SK-N-SH treated with all-trans-retinoic acid at 6 μM for 48 hours (cell line): ENCODE data around the gene P2RY6.

Experiments used
- ATAC-seq: fragments of 200-7000 bp; cut with Tn5 transposase; 3 replicates; pipeline ENCODE4 v1.9.1; 2020; ENCODE audit warnings: mild to moderate bottlenecking, moderate library complexity
- ARNTL ChIP-seq: fragments of 450-650 bp; formaldehyde crosslinking; IDR thresholded peaks from 2 replicates; pipeline ENCODE4 v1.5.0; 2020; ENCODE audit warnings: low read depth, mild to moderate bottlenecking, moderate library complexity, borderline replicate concordance
- BACH2 ChIP-seq: fragments of 250-450 bp; sonication (Bioruptor Pico); IDR thresholded peaks from 2 replicates; pipeline ENCODE4 v1.9.0; 2021; ENCODE audit warnings: mild to moderate bottlenecking, borderline replicate concordance
- CSDC2 ChIP-seq: fragments of 250-450 bp; sonication (Bioruptor Pico); IDR thresholded peaks from 2 replicates; pipeline ENCODE4 v1.5.0; 2020; ENCODE audit warnings: mild to moderate bottlenecking, moderate library complexity
- ESRRG ChIP-seq: fragments of 250-450 bp; sonication (Bioruptor Pico); IDR thresholded peaks from 2 replicates; pipeline ENCODE4 v1.6.1; 2021; ENCODE audit warnings: mild to moderate bottlenecking
- GLIS3 ChIP-seq: fragments of 250-450 bp; sonication (Bioruptor Pico); IDR thresholded peaks from 2 replicates; pipeline ENCODE4 v1.5.0; 2020; ENCODE audit warnings: mild to moderate bottlenecking, moderate library complexity
- PPARA ChIP-seq: fragments of 250-450 bp; sonication (Bioruptor Pico); IDR thresholded peaks from 2 replicates; pipeline ENCODE4 v1.5.0; 2020; ENCODE audit warnings: mild to moderate bottlenecking, borderline replicate concordance
- RARB ChIP-seq: fragments of 250-450 bp; sonication (Bioruptor Pico); IDR thresholded peaks from 2 replicates; pipeline ENCODE4 v1.8.0; 2021; ENCODE audit warnings: mild to moderate bottlenecking, moderate library complexity
- SNAI2 ChIP-seq: fragments of 250-450 bp; sonication (Bioruptor Pico); IDR thresholded peaks from 2 replicates; pipeline ENCODE4 v1.5.0; 2020; ENCODE audit warnings: mild to moderate bottlenecking, moderate library complexity
- TCF4 ChIP-seq: fragments of 250-450 bp; sonication (Bioruptor Pico); IDR thresholded peaks from 2 replicates; pipeline ENCODE4 v1.8.0; 2021; ENCODE audit warnings: mild to moderate bottlenecking, moderate library complexity, borderline replicate concordance
- ZC3H10 ChIP-seq: fragments of 250-450 bp; sonication (Bioruptor Pico); IDR thresholded peaks from 2 replicates; pipeline ENCODE4 v1.5.1; 2021; ENCODE audit warnings: mild to moderate bottlenecking, moderate library complexity
- ZFP30 ChIP-seq: fragments of 450-650 bp; formaldehyde crosslinking; IDR thresholded peaks from 2 replicates; pipeline ENCODE4 v1.5.0; 2022; ENCODE audit warnings: mild to moderate bottlenecking, moderate library complexity
- ZNF565 ChIP-seq: fragments of 450-650 bp; formaldehyde crosslinking; conservative IDR thresholded peaks from 2 replicates; pipeline ENCODE4 v1.5.0; 2020; ENCODE audit warnings: low read depth, mild to moderate bottlenecking, moderate library complexity
- ZNF70 ChIP-seq: fragments of 450-650 bp; formaldehyde crosslinking; IDR thresholded peaks from 2 replicates; pipeline ENCODE4 v1.5.0; 2020; ENCODE audit warnings: mild to moderate bottlenecking, moderate library complexity
- ZNF8 ChIP-seq: fragments of 450-650 bp; formaldehyde crosslinking; IDR thresholded peaks from 2 replicates; pipeline ENCODE4 v1.5.0; 2020; ENCODE audit warnings: mild to moderate bottlenecking, moderate library complexity
- TF ChIP-seq, protein P1 (sequence below): fragments of 250-450 bp; sonication (Bioruptor Pico); IDR thresholded peaks from 2 replicates; pipeline ENCODE4 v1.5.1; 2021; ENCODE audit warnings: mild to moderate bottlenecking, moderate library complexity
- TF ChIP-seq, protein P2 (sequence below): fragments of 250-450 bp; sonication (Bioruptor Pico); IDR thresholded peaks from 2 replicates; pipeline ENCODE4 v1.5.1; 2020; ENCODE audit warnings: low read depth, mild to moderate bottlenecking, moderate library complexity
- TF ChIP-seq, protein P3 (sequence below): fragments of 250-450 bp; sonication (Bioruptor Pico); IDR thresholded peaks from 2 replicates; pipeline ENCODE4 v1.8.0; 2020; ENCODE audit warnings: mild to moderate bottlenecking, moderate library complexity, borderline replicate concordance
- TF ChIP-seq, protein P4 (sequence below): fragments of 250-450 bp; sonication (Bioruptor Pico); IDR thresholded peaks from 2 replicates; pipeline ENCODE4 v1.5.0; 2020; ENCODE audit warnings: mild to moderate bottlenecking, moderate library complexity

P2RY6 gene

DNA sequence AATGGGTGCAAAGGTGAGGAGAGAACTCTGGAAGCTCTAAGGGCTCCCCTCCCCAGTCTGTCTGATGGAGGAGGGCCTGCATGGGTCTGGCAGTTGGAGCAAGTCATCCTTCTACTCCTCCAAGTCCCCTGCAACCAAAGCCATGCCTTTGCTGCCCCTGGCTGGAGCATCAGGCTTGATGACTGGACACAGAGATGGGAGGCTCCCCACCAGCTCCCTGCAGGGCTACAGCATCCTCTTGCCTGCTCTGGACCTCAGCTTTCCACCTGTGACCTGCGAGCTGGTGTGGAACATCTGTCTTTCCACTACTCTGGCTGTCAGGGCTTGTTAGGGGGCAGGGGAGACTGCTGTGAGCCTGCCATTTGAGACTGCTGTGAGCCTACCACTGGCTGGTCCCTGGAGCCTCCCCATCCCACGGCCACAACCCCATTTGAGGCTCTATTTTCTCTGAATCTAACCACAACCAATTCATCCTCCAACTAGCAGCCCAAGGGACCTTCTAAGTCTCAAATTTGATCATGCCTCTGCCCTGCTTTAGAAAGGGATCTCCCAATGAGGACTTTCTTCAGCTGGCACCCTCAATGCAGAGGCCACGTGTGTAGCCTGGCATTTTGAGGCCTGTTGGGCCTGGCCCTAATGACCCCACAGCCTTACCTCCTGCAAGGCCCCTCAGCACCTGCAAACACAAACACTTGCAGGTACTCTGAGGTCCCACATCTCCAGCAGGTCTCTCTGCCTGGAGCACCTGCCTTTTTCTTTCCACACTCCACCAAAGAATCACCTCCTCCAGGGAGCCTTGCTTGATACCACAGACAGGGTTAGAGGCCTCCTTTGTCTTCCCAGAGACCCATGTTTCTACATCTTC is 9.9 kb downstream of the P2RY6 start:
- TF ChIP-seq ZFP30 (CRISPR knock-in tag), result no peak
- TF ChIP-seq, protein P1, sequence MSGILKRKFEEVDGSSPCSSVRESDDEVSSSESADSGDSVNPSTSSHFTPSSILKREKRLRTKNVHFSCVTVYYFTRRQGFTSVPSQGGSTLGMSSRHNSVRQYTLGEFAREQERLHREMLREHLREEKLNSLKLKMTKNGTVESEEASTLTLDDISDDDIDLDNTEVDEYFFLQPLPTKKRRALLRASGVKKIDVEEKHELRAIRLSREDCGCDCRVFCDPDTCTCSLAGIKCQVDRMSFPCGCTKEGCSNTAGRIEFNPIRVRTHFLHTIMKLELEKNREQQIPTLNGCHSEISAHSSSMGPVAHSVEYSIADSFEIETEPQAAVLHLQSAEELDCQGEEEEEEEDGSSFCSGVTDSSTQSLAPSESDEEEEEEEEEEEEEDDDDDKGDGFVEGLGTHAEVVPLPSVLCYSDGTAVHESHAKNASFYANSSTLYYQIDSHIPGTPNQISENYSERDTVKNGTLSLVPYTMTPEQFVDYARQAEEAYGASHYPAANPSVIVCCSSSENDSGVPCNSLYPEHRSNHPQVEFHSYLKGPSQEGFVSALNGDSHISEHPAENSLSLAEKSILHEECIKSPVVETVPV (CRISPR knock-in tag), result no peak
- no peak for TF ChIP-seq ESRRG
- TF ChIP-seq ZNF565 (CRISPR knock-in tag), result no peak
- TF ChIP-seq BACH2 (CRISPR knock-in tag), result no peak
- TF ChIP-seq SNAI2 (CRISPR knock-in tag), result no peak
- ATAC-seq, result no peak

DNA sequence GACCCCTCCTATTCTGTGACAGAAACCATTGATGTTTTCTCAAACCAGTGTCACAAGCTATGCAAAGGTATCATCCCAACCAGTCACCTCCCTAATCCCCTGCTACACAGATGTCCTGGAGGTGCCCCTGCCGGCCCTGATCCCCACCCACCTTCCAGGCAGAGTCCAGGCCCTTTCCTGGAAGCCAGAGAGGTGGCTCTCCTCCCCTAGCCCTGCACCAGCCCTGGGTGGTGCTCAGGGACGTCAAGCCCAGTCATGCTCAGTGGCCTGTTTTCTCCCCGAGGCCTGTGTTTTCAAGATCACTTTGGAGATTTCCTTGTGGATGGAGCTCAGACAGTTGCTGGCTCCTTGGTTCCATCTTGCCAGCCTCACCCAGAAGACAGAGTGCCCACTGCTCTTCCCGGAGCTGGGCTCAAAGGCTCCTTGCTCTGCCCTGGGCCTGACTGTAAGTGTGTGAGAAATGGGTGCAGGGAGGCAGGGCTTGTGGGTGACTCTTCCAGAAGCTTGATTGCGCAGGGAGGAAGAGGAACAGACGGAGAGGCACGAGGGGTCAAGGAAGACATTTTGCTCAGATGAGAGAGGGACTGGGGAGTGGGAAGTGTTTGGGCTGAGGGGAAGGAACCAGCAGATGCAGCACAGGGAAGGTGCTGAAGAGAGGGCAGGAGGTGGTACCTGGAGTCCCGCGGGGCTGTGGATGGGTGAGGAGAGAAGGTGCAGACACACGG is 11.3 kb downstream of the P2RY6 start:
- TF ChIP-seq ZNF565 (CRISPR knock-in tag), result no peak
- TF ChIP-seq RARB (CRISPR knock-in tag), result no peak
- no peak for TF ChIP-seq TCF4
- TF ChIP-seq, all 23 proteins: peak for 0
- no peak for ATAC-seq

DNA sequence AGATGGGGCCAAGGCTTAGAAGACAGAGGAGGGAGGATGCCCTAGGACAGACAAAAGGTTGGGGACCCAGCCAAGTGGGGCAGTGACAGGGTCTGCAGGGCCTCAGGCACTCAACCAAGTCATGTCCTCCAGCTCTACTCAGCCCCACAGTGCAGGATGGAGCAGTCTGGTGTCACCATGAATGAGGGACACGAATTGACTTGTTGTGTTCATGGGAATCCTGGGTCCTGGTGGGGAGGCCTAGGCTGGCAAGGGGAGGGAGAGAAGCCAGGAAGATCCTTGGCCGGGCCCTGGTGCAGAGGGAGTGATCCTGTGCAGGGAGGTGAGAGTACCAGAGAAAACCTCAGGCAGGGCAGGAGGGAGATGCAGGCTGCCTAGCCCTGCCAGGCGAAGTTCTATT is 12.0 kb downstream of the P2RY6 start:
- TF ChIP-seq ZNF70 (CRISPR knock-in tag) (no peak), PPARA (CRISPR knock-in tag) (no peak), RARB (CRISPR knock-in tag) (no peak), TCF4 (no peak), SNAI2 (CRISPR knock-in tag) (no peak), GLIS3 (CRISPR knock-in tag) (no peak), ARNTL (CRISPR knock-in tag) (no peak), ZC3H10 (CRISPR knock-in tag) (no peak), ESRRG (no peak)
- TF ChIP-seq, protein P1 (CRISPR knock-in tag), result no peak
- TF ChIP-seq, protein P2, sequence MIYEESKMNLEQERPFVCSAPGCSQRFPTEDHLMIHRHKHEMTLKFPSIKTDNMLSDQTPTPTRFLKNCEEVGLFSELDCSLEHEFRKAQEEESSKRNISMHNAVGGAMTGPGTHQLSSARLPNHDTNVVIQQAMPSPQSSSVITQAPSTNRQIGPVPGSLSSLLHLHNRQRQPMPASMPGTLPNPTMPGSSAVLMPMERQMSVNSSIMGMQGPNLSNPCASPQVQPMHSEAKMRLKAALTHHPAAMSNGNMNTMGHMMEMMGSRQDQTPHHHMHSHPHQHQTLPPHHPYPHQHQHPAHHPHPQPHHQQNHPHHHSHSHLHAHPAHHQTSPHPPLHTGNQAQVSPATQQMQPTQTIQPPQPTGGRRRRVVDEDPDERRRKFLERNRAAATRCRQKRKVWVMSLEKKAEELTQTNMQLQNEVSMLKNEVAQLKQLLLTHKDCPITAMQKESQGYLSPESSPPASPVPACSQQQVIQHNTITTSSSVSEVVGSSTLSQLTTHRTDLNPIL (CRISPR knock-in tag), result no peak
- TF ChIP-seq, protein P3, sequence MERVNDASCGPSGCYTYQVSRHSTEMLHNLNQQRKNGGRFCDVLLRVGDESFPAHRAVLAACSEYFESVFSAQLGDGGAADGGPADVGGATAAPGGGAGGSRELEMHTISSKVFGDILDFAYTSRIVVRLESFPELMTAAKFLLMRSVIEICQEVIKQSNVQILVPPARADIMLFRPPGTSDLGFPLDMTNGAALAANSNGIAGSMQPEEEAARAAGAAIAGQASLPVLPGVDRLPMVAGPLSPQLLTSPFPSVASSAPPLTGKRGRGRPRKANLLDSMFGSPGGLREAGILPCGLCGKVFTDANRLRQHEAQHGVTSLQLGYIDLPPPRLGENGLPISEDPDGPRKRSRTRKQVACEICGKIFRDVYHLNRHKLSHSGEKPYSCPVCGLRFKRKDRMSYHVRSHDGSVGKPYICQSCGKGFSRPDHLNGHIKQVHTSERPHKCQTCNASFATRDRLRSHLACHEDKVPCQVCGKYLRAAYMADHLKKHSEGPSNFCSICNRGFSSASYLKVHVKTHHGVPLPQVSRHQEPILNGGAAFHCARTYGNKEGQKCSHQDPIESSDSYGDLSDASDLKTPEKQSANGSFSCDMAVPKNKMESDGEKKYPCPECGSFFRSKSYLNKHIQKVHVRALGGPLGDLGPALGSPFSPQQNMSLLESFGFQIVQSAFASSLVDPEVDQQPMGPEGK (CRISPR knock-in tag), result no peak
- TF ChIP-seq, protein P4, sequence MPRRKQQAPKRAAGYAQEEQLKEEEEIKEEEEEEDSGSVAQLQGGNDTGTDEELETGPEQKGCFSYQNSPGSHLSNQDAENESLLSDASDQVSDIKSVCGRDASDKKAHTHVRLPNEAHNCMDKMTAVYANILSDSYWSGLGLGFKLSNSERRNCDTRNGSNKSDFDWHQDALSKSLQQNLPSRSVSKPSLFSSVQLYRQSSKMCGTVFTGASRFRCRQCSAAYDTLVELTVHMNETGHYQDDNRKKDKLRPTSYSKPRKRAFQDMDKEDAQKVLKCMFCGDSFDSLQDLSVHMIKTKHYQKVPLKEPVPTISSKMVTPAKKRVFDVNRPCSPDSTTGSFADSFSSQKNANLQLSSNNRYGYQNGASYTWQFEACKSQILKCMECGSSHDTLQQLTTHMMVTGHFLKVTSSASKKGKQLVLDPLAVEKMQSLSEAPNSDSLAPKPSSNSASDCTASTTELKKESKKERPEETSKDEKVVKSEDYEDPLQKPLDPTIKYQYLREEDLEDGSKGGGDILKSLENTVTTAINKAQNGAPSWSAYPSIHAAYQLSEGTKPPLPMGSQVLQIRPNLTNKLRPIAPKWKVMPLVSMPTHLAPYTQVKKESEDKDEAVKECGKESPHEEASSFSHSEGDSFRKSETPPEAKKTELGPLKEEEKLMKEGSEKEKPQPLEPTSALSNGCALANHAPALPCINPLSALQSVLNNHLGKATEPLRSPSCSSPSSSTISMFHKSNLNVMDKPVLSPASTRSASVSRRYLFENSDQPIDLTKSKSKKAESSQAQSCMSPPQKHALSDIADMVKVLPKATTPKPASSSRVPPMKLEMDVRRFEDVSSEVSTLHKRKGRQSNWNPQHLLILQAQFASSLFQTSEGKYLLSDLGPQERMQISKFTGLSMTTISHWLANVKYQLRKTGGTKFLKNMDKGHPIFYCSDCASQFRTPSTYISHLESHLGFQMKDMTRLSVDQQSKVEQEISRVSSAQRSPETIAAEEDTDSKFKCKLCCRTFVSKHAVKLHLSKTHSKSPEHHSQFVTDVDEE, result no peak
- no peak for ATAC-seq

DNA sequence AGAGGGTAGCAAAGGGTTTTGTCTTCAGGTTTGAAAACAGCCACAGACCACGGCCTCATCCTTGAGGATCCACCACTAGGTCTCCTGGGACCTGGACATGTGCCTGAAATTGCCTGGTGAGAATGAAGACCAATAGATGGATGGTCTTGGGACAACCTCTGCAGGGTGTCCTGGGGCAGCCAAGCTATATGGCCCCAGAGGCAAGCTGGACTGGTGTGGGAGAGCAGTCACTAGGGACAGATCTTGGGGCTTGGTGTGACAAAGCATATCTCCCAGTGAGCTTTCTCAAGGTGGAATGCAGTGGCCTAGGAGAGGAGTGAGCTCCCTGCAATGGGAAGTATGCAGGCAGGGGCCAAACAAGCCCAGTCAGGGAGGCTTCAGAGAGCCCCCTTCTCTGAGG is 13.6 kb downstream of the P2RY6 start:
- ATAC-seq, result no peak
- TF ChIP-seq TCF4 (no peak), ZNF8 (CRISPR knock-in tag) (no peak), ZC3H10 (CRISPR knock-in tag) (no peak), CSDC2 (CRISPR knock-in tag) (no peak), RARB (CRISPR knock-in tag) (no peak)
- TF ChIP-seq, protein P4, result no peak
- TF ChIP-seq, protein P2 (CRISPR knock-in tag), result no peak
